Transverse colon (tissue), 3 donors: ENCODE results near the gene ADAMTS16.

ENCODE experiments used
- CTCF ChIP-seq, 5 experiments: fragments of 200-600 bp in 3 of 5; fragments of 450-650 bp in 2 of 5; sonication (generic) in 3 of 5; IDR thresholded peaks; 1 replicate in 2 of 5; 2 replicates in 3 of 5; pipeline ENCODE4 v1.5.1; 2016 to 2017; ENCODE audit warnings: antibody characterized with exemption in 5 of 5, inconsistent platforms in 3 of 5, mild to moderate bottlenecking in 2 of 5, moderate library complexity in 1 of 5
- POLR2A ChIP-seq: fragments of 450-650 bp; IDR thresholded peaks from one replicate; pipeline ENCODE4 v1.6.1; 2016; ENCODE audit warnings: antibody characterized with exemption, mild to moderate bottlenecking, moderate library complexity

- TF ChIP-seq CTCF (IDR thresholded peaks at IDR 0.05) (no peak), POLR2A (no peak)
These were observed 208.4 kb downstream of the ADAMTS16 start for GRCh38 chr5:5348576-5348975.
